Measurements from ENCODE around the gene TIMM8A.

DNA sequence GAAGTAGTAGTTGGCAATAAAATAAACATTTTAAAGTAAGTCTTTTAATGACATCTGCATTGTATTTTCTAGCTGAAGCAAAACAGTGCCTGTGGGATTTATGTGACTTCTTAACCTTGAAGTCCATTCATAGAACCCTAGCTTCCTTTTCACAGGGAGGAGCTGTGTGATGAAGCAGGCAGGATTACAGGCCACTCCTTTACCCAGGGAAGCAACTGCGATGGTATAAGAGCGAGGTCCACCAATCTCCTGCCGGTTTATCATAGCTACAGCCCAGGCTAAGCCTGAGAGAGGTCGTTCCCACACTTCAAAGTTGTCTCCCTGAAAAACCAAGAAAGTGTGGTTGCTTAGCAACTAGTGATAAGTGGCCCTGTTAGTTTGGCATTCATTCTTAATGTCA is 49.2 kb upstream of the TIMM8A start:
- TF ChIP-seq, protein P1, sequence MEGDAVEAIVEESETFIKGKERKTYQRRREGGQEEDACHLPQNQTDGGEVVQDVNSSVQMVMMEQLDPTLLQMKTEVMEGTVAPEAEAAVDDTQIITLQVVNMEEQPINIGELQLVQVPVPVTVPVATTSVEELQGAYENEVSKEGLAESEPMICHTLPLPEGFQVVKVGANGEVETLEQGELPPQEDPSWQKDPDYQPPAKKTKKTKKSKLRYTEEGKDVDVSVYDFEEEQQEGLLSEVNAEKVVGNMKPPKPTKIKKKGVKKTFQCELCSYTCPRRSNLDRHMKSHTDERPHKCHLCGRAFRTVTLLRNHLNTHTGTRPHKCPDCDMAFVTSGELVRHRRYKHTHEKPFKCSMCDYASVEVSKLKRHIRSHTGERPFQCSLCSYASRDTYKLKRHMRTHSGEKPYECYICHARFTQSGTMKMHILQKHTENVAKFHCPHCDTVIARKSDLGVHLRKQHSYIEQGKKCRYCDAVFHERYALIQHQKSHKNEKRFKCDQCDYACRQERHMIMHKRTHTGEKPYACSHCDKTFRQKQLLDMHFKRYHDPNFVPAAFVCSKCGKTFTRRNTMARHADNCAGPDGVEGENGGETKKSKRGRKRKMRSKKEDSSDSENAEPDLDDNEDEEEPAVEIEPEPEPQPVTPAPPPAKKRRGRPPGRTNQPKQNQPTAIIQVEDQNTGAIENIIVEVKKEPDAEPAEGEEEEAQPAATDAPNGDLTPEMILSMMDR (IDR thresholded peaks at IDR 0.05; ENCODE audit: low read length), result no peak
- no peak for TF ChIP-seq EZH2 (IDR thresholded peaks at IDR 0.05; ENCODE audit: borderline replicate concordance, low read length)
